GM12872 (cell line): ENCODE data around the gene RMDN2.

ENCODE experiments used
- CTCF ChIP-seq: IDR thresholded peaks from 3 replicates; pipeline ENCODE4 v1.5.1; 2011; ENCODE audit warnings: low read depth, mild to moderate bottlenecking, low read length, moderate library complexity; ENCODE audit not compliant: insufficient read depth

RMDN2 gene

GRCh38 chr2:38045811-38046210, 120.7 kb downstream of the RMDN2 start:
- no peak for TF ChIP-seq CTCF

DNA sequence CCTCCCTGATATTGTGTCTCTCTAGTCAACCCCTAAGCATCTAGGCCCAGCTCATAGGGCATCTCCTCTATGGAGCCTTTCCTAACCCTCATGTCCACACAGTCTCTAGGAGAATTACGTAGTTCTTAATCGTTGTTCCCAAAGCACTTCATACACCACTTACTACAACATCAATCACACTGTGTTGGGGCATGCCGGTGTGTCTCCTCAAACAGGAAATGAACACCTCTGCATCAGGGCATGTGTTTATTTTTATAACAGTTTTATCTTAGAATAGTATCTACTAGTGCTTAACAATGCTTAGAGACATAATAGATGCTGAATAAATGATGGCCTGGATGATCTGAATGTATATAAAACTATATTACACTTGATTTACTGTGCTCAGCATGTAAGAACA, 131.1 kb downstream of the RMDN2 start:
- TF ChIP-seq CTCF = no peak

DNA sequence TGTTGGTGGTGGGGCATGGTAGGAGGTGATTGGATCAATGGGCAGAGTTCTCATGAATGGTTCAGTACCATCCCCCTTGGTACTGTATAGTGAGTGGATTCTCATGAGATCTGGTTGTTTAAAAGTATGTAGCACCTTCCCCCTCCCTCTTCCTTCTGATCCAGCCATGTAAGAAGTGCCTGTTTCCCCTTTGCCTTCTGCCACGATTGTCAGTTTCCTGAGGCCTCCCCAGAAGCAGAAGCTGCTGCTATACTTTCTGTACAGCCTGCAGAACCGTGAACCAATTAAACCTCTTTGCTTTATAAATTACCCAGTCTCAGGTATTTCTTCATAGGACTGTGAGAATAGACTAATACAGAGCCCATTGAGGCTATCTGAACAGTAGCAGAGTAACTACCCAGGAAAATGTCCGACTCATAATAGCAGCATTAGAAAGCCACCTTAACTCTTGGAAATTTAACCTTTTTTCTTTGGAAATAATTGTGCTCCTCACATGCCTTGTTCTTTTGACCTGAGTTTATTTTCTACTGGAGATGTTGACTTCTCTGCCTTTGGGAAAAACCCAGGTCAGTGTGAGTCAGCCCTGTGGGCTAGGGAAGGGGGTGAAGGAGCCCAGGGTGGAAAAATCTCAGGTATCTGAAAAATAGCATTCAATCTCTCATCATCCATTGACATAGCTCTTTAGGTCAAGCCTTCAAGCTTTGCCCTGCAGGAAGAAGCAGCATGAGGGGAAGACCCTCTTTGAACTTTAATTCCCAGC, 132.7 kb downstream of the RMDN2 start:
- no peak for TF ChIP-seq CTCF

- TF ChIP-seq CTCF = no peak
Measured at GRCh38 chr2:38060236-38061018, 135.3 kb downstream of the RMDN2 start.

DNA sequence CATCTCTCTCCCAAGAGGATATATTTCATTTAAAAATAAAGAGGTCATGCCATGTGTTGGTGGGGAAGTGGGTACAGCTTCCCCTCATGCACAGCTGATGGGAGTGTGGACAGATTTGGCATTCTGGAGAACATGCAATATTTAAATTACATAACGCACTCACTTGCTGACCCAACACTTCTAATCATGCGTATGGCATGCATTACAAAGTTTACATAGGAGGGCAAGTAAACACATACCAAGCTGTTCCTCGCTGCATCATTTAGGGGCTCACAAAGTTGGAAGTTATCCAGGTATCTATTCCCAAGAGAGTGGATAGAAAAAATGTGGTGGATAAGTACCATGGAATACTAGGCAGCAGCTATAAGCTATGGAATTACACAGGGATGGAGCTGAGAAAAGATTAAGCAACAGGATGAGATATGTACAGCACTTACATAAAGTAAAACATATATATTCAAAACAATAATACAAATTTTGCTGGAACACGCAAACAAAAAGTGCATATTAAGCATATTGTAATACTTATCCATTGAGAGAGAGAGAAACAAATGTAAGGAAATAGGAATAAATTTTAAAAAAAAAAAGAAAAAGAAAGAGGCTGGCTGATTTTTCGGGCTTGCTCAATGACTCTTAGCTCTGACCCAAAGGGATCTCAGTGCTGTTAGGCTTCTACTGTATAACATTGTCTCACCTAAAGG, 139.9 kb downstream of the RMDN2 start:
- TF ChIP-seq CTCF = no peak

DNA sequence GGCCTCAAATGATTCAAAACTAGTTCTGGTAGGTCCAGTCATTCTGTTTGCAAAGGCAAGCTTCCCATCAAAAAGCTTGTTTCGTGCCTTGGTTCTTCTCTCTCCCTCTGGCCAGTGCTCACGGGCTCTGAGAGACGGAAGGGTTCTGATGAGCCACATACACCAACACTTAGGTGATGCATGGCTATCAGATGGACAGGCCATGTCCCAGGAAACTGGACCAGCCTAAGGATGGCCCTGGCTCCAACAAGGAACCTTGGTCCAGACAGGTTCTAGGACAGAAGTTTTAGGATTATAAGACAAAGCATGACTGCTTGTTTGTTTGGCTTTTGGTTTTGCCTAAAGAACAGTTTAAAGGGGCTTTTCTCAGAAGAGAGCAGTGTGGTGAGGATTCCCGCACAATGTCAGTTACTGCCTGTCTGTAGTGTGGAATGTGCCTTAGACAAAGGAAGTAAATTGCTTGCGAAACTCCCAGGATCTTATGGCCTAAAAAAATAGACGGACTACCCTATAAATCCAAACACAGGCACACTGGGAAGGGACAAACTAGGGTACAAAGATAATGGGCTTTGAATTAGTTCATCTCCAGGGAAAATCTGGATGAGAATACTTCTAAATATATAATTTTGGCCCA, 140.5 kb downstream of the RMDN2 start:
- TF ChIP-seq CTCF = no peak

- TF ChIP-seq CTCF = no peak
Measured at GRCh38 chr2:38066421-38067115, 141.5 kb downstream of the RMDN2 start.
